Measurements from ENCODE around the gene PRPF4. TPM values are rescaled to one million over a fixed set of nuclear protein-coding genes. Genes with fewer than 3 reads are reported as not detected.
"Not testable (repeated sequence)": the region's sequence is repeated elsewhere in the genome, so short reads cannot be mapped to it uniquely, and the experiment has no call there.

PRPF4 gene
- total RNA-seq, 1 donor from 2014 or later, result 25.0 TPM

DNA sequence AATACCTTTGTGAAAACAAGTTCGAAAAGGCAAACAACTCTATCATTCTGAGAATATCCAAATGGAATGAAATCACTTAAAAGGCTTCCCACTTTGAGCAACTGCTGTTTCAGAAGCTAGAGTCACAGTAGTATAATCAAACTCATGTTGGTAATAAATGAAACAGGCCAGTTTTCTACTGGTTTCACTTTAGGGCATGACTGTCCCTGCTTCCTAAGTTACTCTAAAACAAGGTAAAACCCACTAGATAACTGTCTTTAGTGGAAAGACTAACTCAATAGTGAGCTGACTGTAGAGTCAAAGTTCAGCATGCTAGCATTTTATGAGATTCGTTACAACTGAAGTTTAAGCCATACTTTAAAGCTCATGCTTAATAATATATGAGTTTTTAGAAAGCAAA, 6.1 kb upstream of the PRPF4 start:
- DNase-seq, result no peak

GRCh38 chr9:113269871-113270270, 5.6 kb upstream of the PRPF4 start:
- no peak for DNase-seq

DNA sequence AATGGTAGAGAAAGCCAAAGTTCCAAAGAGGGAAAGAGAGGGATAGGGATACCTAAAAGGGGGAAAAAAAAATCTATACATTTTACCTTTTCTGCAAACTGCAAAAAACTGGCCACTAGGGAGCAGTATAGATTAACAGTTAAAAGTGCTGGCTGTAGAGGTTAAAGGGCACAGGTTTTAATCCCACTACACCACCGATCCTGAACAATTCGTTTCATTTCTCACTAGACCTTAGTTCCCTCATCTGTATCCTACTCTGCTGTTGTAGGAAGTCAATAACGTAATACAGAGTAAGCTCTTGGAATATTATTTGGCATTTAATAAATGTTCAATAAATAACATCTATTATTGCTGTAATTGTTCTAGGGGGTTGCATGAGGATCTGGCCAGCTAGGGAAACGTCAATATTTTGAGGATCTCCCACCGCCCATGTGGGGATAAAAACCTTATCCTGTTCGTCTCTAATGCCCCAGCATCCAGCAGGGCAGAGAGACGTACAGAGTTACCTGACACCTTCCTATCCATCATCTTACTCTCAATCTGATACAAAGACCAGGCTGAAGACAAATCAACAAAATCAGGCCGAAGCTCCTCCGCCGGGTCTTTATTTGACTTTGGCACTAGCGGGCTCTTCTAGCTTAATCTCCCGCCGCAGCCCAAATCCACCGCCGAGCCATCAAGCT, 843 bp upstream of the PRPF4 start:
- peak; percentile 78 for DNase-seq

DNA sequence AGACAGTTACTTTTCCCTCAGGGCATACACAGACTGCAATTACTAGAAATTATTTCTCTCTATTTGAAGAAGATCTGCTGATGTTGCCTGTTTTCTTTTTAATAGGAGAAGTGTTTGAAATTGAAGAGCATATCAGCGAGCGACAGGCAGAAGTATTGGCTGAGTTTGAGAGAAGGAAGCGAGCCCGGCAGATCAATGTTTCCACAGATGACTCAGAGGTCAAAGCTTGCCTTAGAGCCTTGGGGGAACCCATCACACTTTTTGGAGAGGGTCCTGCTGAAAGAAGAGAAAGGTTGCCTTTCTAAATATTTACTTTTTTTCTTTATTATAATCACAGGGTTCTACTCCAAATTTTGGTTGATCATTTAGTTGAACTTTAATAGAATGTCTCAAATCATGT, 3.4 kb downstream of the PRPF4 start:
- no peak for DNase-seq

GRCh38 chr9:113281356-113281755, 5.9 kb downstream of the PRPF4 start:
- DNase-seq, result no peak

DNA sequence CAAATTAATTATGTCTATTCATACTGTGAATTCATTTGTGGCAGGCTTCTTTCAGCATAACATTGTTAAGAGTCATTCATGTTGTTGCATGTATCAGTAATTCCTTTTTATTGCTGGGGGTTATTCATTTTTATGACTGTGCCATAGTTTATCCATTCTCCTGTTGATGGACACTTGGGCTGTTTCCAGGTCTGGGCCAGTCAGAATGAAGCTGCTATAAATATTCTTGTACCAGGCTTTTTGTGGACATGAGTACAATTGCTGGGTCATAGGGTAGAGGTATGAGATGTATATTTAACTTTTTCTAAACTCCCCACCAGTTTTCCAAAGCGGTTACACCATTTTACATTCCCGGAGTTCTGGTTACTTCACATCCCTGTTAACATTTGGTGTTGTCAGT, 13.6 kb downstream of the PRPF4 start:
- no peak for DNase-seq

GRCh38 chr9:113290052-113290607, 14.7 kb downstream of the PRPF4 start:
- peak; percentile 10 for DNase-seq

GRCh38 chr9:113293285-113293878, 17.9 kb downstream of the PRPF4 start:
- DNase-seq, result no peak

DNA sequence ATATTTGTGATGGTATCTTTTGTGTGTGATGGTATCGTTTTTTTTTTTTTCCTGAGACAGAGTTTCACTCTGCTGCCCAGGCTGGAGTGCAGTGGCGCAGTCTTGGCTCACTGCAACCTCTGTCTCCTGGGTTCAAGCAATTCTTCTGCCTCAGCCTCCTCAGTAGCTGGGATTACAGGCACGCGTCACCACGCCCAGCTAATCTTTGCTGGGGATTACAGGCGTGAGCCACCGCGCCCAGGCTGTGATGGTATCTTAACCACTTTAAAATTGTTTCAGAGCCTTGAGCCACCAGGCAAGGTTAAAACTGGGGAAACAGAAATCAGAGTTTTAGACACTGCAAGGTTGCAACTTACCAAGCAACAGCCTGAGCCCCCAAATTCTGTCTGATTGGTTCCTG, 20.8 kb downstream of the PRPF4 start:
- not testable (repeated sequence) for DNase-seq

- DNase-seq, result no peak
Measured at GRCh38 chr9:113296796-113297558, 21.5 kb downstream of the PRPF4 start.

DNA sequence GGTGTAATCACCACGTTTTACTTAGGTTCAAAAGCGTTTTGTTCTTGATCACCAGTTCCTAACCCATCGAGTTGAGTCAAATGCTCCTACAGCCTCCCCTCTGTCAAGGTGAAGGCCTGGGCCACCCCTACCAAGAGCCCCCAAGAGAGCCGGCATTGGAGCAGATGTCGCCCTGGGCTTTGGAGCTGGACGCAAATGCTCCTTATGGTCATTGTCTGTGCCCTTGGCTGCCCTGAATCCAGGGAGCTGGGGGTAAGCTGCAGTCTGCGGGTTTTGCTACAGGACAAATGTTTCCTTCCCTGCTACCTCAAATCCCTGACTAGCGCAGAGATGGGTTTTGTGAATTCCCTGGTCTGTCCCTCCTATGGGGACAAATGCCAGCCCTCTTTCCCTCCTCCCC, 22.9 kb downstream of the PRPF4 start:
- DNase-seq, result no peak

- no peak for DNase-seq
Measured at GRCh38 chr9:113298924-113299770, 23.7 kb downstream of the PRPF4 start.

DNA sequence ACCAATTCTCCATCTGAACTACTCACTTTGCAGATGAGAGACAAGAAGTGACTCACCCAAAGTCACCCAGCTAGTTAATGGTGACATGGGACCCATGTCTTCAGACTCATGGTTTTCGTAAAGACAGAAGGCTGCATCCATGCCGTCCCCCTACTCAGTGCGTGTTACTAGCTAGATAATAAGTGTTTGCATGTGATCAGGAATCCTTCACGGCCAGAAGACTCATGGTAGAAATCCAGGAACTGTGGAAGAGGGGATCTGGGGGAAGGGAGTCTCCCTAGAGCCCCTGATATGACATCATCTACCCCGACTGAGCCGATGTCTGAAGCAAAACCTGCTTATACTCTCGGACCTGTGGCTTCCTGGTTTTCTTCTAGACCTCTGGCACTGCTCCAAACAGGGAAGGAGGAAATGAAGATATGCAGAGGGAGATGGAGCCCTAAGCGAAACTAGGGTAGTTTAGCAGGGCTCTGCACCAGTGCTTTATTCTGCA, 24.4 kb downstream of the PRPF4 start:
- peak; percentile 71 for DNase-seq

DNA sequence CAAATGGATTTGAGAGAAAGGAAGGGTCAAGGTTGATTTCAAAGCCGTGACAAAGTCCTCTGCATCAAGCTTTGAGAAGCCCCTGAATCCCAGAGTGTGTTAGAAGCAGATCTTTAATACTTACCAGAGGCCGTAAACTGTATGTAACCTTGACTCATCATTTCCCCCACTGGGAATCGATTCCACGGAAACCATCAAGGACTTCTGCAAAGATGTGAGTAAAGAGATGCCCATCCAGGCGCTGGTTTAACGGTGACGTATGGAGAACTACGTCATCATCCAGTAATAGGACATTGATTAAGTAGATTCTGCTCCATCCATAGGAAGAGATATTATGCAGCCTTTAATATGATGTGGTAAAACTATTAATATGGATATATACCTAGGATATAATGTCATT, 26.1 kb downstream of the PRPF4 start:
- peak; percentile 8 for DNase-seq

DNA sequence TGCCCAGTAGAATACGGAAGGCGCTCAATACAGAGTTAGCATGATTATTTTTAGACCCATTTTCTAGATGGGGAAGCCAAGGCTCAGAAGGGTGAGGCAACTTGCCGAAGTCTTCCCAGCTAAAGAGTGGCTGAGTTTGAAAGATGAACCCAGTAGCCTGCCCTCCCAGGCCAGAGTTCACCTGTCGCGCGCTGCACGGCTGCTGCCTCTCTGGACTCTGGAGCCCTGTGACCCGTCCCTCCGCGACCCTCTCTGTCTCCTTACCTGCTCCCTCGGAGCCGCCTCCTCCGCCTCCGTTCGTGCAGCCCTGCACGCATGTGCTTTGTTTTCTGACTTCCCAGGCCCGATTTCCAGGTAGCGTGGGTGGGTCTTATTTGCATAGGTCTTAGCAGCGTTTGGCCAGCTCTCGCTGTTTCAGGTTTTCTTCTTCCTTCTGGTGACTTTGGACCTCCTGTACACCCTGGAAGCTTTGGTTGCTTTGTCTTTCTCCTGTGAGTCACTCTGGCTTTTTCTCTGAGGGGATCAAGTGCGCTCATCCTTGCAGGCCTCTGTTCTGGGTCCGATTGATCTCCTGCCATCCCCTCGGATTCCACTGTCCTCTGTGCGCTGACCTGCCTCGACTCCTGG, 27.4 kb downstream of the PRPF4 start, which contains the start of gene RNF183:
RNF183 (minus strand) TSS at position 585 of the 627 bp plus-strand sequence. CDS start 5,192 bp downstream, outside the sequence.
- DNase-seq, result no peak

DNA sequence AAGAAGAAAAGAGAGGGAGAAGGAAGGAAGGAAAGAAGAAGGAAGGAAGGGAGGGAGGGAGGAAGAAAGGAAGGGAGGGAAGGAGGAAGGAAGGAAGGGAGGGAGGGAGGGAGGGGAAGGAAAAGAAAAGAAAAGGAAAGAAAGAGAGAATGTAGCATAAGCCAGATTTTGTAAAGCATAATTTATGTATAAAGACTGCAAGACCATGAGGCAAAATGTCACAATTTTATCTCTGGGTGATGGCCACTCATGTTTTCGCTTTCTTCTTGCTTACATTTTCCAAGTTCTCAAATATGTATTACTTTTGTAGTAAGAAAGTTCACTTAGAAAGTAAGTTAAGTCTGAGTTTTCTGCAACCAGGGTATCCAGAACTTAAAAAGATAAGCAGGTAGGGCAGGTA, 31.1 kb downstream of the PRPF4 start:
- DNase-seq, result no peak

DNA sequence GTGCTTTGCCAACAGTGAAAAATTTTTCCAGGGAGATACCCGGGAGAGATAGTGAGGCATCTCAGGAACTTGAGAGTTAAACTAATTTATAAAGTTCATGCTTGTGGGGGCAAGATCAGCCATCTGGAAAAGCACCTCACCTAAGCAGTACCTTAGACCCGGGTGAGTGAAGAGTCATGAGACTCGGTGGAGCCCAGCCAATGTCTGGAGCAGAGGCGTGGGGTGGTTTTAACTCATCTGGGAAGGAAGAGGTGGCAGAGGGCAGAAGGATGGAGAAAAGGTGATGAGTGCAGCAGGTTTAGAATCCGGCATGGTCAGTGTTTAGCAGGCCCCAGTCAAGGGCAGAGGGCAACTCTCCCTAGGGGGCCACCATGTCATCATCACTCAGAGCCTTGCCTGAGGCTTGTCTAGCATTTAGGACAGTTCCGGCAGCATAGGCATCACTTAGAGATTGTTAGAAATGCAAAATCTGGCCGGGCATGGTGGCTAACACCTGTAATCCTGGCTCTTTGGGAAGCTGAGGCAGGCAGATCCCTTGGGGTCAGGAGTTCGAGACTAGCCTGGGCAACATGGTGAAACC, 32.0 kb downstream of the PRPF4 start:
- DNase-seq, result no peak

- DNase-seq, result peak; percentile 71
Measured at GRCh38 chr9:113309204-113309813, 33.9 kb downstream of the PRPF4 start.

DNA sequence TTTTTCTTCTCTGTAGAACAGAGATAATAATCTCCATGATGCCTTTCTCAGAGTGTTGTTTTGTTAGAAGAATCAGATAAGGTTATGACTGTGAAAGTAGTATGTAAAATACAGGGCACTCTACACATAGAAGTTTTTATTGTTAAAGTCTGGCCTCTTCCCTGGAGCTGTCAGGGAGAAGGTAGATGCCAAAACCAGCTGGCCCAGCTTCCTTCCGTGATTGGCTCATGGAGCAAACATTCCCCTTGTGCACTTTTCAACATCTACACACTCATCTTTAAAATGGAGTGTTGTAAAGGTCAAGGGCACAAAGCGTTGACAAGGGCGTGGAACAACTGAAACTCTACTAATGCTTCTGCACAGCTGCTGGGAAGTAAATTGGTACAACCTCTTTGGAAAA, 35.1 kb downstream of the PRPF4 start:
- peak; percentile 36 for DNase-seq

DNA sequence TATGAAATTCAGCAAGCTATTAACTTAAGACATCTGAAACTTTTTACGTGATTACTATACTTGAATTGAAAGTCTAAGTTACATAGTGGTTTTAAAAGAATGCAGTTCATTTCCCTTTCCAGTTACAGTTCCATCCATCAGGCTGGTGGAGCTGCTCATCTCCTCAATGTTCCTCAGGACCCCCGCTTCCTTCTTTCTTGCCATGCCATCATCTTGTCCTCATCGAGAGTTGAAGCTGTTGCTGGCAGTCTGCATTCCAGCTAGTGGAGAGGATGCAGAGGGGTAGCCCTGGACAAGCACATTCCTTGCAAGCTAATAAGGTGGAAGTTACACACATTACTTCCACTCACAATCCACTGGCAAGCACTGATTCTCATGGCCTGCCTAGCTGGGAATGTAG, 36.5 kb downstream of the PRPF4 start:
- no peak for DNase-seq

DNA sequence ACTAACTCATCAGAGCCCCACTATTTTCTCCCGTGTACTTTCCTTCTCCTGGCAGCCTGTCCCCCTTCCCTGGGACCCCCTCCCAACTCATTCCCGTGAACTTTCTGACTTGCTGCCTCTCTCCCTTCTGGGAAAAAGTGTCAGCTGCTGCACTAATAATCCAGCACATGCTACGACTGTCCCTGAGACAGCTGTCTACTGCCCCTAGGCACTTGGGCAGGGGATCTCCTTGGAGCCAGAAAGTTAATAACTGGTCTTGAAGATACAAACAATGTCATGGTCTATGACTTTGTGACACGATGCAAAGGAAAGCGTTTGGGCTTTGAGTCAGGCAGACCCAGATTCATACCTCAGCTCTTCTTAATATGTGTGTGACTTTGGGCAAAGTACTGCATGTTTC, 37.8 kb downstream of the PRPF4 start:
- no peak for DNase-seq
